Measurements from ENCODE around the gene SLC17A9.

The SLC17A9 gene

GRCh38 chr20:62995481-62995880 lies 43.0 kb downstream of the SLC17A9 start:
- no peak for DNase-seq (ENCODE audit: low read depth in 1 of 2, low spot score in 1 of 2)
- in situ Hi-C loops (cut with HindIII; ENCODE audit: low pct_unique_long_range_greater_than_20kb, low sequenced_read_pairs): no loop called here
- no peak for TF ChIP-seq JUND (IDR thresholded peaks at IDR 0.05; ENCODE audit: low read depth)

GRCh38 chr20:62995898-62996595 lies 43.5 kb downstream of the SLC17A9 start:
- in situ Hi-C loops (cut with HindIII; ENCODE audit: low pct_unique_long_range_greater_than_20kb, low sequenced_read_pairs): no loop called here
- no peak for DNase-seq (ENCODE audit: low read depth in 1 of 2, low spot score in 1 of 2)
- no peak for TF ChIP-seq JUND (IDR thresholded peaks at IDR 0.05; ENCODE audit: low read depth)

GRCh38 chr20:62996596-62996982 lies 44.1 kb downstream of the SLC17A9 start:
- no peak for TF ChIP-seq JUND (IDR thresholded peaks at IDR 0.05; ENCODE audit: low read depth)

GRCh38 chr20:62997417-62998035 lies 45.0 kb downstream of the SLC17A9 start:
- no peak for DNase-seq (ENCODE audit: low read depth in 1 of 2, low spot score in 1 of 2)
- TF ChIP-seq JUND (IDR thresholded peaks at IDR 0.05; ENCODE audit: low read depth): no peak
- in situ Hi-C loops (cut with HindIII; ENCODE audit: low pct_unique_long_range_greater_than_20kb, low sequenced_read_pairs): no loop called here

More at GRCh38 chr20:62996596-62996982, 44.1 kb downstream of the SLC17A9 start:
- in situ Hi-C loops (cut with HindIII; ENCODE audit: low pct_unique_long_range_greater_than_20kb, low sequenced_read_pairs): no loop called here
- DNase-seq (ENCODE audit: low read depth in 1 of 2, low spot score in 1 of 2): no peak

GRCh38 chr20:62998449-62998848 lies 45.9 kb downstream of the SLC17A9 start:
- in situ Hi-C loops (cut with HindIII; ENCODE audit: low pct_unique_long_range_greater_than_20kb, low sequenced_read_pairs): no loop called here
- no peak for TF ChIP-seq JUND (IDR thresholded peaks at IDR 0.05; ENCODE audit: low read depth)
- DNase-seq (ENCODE audit: low read depth in 1 of 2, low spot score in 1 of 2): no peak

- no peak for TF ChIP-seq JUND (IDR thresholded peaks at IDR 0.05; ENCODE audit: low read depth)
Observed at GRCh38 chr20:62999580-62999979, 47.1 kb downstream of the SLC17A9 start.

GRCh38 chr20:63000036-63000435 lies 47.5 kb downstream of the SLC17A9 start:
- DNase-seq (ENCODE audit: low read depth in 1 of 2, low spot score in 1 of 2): no peak
- in situ Hi-C loops (cut with HindIII; ENCODE audit: low pct_unique_long_range_greater_than_20kb, low sequenced_read_pairs): no loop called here
- no peak for TF ChIP-seq JUND (IDR thresholded peaks at IDR 0.05; ENCODE audit: low read depth)

More at GRCh38 chr20:62999580-62999979, 47.1 kb downstream of the SLC17A9 start:
- no peak for DNase-seq (ENCODE audit: low read depth in 1 of 2, low spot score in 1 of 2)
- in situ Hi-C loops (cut with HindIII; ENCODE audit: low pct_unique_long_range_greater_than_20kb, low sequenced_read_pairs): no loop called here

GRCh38 chr20:63000958-63001357 lies 48.4 kb downstream of the SLC17A9 start:
- no peak for DNase-seq (ENCODE audit: low read depth in 1 of 2, low spot score in 1 of 2)
- in situ Hi-C loops (cut with HindIII; ENCODE audit: low pct_unique_long_range_greater_than_20kb, low sequenced_read_pairs): no loop called here
- no peak for TF ChIP-seq JUND (IDR thresholded peaks at IDR 0.05; ENCODE audit: low read depth)

- DNase-seq (ENCODE audit: low read depth in 1 of 2, low spot score in 1 of 2): no peak
- TF ChIP-seq JUND (IDR thresholded peaks at IDR 0.05; ENCODE audit: low read depth): no peak
- in situ Hi-C loops (cut with HindIII; ENCODE audit: low pct_unique_long_range_greater_than_20kb, low sequenced_read_pairs): no loop called here
Observed at GRCh38 chr20:63002511-63002910, 50.0 kb downstream of the SLC17A9 start.

GRCh38 chr20:63003546-63003945 lies 51.0 kb downstream of the SLC17A9 start:
- no peak for DNase-seq (ENCODE audit: low read depth in 1 of 2, low spot score in 1 of 2)
- no peak for TF ChIP-seq JUND (IDR thresholded peaks at IDR 0.05; ENCODE audit: low read depth)
- in situ Hi-C loops (cut with HindIII; ENCODE audit: low pct_unique_long_range_greater_than_20kb, low sequenced_read_pairs): no loop called here

GRCh38 chr20:63004607-63005364 lies 52.3 kb downstream of the SLC17A9 start:
- DNase-seq (ENCODE audit: low read depth in 1 of 2, low spot score in 1 of 2): no peak
- in situ Hi-C loops (cut with HindIII; ENCODE audit: low pct_unique_long_range_greater_than_20kb, low sequenced_read_pairs): no loop called here
- no peak for TF ChIP-seq JUND (IDR thresholded peaks at IDR 0.05; ENCODE audit: low read depth)

- in situ Hi-C loops (cut with HindIII; ENCODE audit: low pct_unique_long_range_greater_than_20kb, low sequenced_read_pairs): no loop called here
- no peak for DNase-seq (ENCODE audit: low read depth in 1 of 2, low spot score in 1 of 2)
- no peak for TF ChIP-seq JUND (IDR thresholded peaks at IDR 0.05; ENCODE audit: low read depth)
Observed at GRCh38 chr20:63005365-63005861, 52.9 kb downstream of the SLC17A9 start.

All from T47D (cell line).